Dendritic cell treated with granulocyte-macrophage colony-stimulating factor and Interleukin-4, amounts not matched to agents 40 ng/mL and 50 ng/mL, for 4 days (primary cell): ENCODE measurements around the gene RAN.
"Not testable (repeated sequence)": the region's sequence is repeated elsewhere in the genome, so short reads cannot be mapped to it uniquely, and the experiment has no call there.

Source experiments
- H3K27ac Mint-ChIP-seq: one replicate; pipeline ENCODE4 v1.8.0; 2022; ENCODE audit warnings: mild to moderate bottlenecking, mixed read lengths
- H3K27me3 Mint-ChIP-seq: one replicate; pipeline ENCODE4 v1.8.0; 2022; ENCODE audit warnings: mild to moderate bottlenecking, mixed read lengths
- H3K36me3 Mint-ChIP-seq: one replicate; pipeline ENCODE4 v1.8.0; 2022; ENCODE audit warnings: low read depth, mixed read lengths
- H3K4me1 Mint-ChIP-seq: one replicate; pipeline ENCODE4 v1.8.0; 2022; ENCODE audit warnings: low read depth, mixed read lengths
- H3K4me3 Mint-ChIP-seq: one replicate; pipeline ENCODE4 v1.8.0; 2022; ENCODE audit warnings: mild to moderate bottlenecking, moderate library complexity, mixed read lengths
- H3K9me3 Mint-ChIP-seq: one replicate; pipeline ENCODE4 v1.8.0; 2022; ENCODE audit warnings: mixed read lengths
- intact Hi-C: fragments of 100-400 bp; cut with micrococcal nuclease; formaldehyde crosslinking; loops from one replicate; pipeline ENCODE4 v1.15.0; 2022

RAN gene

DNA sequence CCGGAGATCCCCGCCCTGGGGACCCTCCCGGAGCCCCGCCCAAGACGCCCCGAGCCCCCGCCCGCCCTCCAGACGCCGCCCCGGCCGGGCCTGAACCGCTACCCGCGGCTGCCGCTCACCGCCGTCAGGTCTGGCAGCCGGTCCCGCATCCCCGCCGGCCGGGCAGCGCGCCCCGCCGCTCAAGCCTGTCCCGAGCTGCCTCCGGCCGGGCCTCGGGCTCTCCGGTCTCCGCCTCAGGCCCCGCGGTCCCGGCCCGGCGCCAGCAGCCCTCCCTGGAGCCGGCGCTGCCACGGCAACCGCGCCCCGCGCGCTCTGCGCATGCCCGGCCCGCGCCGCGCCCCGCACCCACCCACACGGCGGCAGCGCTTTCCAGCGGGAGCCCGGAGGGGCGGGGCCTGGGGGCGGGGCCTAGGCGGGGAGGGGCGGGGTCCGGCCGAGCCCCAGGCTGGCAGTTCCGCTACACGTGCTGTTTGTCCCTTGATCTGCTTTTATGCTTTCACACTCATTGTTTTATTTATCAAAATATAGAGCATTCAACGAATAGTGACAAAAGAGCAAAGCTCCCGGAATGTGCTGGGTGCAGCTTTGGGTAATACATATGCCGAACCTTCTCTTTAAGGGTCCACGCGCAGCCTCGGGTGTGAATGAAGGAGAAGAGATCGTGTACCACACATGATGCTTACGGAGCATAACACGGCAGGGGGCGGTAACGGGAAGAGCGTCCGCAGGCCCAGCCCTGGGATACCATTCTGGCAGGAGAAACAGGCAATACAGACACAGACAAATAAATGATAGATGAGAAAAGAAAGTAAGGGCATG is 32.7 kb upstream of the RAN start, which contains the start of gene STX2:
STX2 (minus strand) TSS at position 300 of the 819 bp plus-strand sequence; CDS start at position 149, 151 bp downstream.
- intact Hi-C loops: loop anchor here (1.0 kb wide), 1 partner anchor 32 kb away; no protein-coding TSS in a partner anchor
- Mint-ChIP-seq H3K27ac (peak within 1 kb of the TSS; percentile 47), H3K4me1 (peaks cover 34% of the 10 kb centered on the region), H3K27me3 (peaks cover 6% of the 10 kb centered on the region), H3K9me3 (no peaks in the 10 kb centered on the region), H3K36me3 (peaks cover 3% of the 10 kb centered on the region), H3K4me3 (peak within 1 kb of the TSS; percentile 86)

GRCh38 chr12:130839770-130840404 is 32.0 kb upstream of the RAN start:
- H3K4me3 Mint-ChIP-seq: peak overlapping the region; percentile 52

GRCh38 chr12:130846369-130846768 is 25.5 kb upstream of the RAN start:
- intact Hi-C loops: no loop called here

More at GRCh38 chr12:130839770-130840404, 32.0 kb upstream of the RAN start:
- H3K36me3 Mint-ChIP-seq: no peaks in the 10 kb centered on the region
- H3K4me1 Mint-ChIP-seq: peaks cover 32% of the 10 kb centered on the region
- H3K27ac Mint-ChIP-seq: peak overlapping the region; percentile 47
- peaks cover 6% of the 10 kb centered on the region for H3K27me3 Mint-ChIP-seq
- H3K9me3 Mint-ChIP-seq: no peaks in the 10 kb centered on the region
- intact Hi-C loops: loop anchor here (1.0 kb wide), 1 partner anchor 31 kb away; no protein-coding TSS in a partner anchor

DNA sequence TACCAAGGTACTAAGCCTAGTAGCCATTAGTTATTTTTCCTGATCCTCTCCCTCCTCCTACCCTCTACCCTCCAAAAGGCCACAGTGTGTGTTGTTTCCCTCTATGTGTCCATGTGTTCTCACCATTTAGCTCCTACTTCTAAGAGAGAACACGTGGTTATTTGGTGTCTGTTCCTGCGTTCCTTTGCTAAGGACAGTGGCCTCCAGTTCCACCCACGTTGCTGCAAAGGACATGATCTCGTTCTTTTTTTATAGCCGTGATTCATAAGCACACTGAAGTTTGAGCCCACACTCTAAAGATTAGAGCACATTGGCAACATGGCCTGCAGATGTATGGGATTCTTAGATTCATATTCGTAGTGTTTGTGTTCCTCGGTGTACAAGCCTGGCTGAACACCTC is 24.8 kb upstream of the RAN start:
- intact Hi-C loops: no loop called here
- H3K27ac Mint-ChIP-seq: no peak overlapping the region
- no peaks in the 10 kb centered on the region for H3K9me3 Mint-ChIP-seq
- no peak overlapping the region for H3K4me3 Mint-ChIP-seq
- no peaks in the 10 kb centered on the region for H3K4me1 Mint-ChIP-seq
- H3K36me3 Mint-ChIP-seq: no peaks in the 10 kb centered on the region
- peaks cover 3% of the 10 kb centered on the region for H3K27me3 Mint-ChIP-seq

More at GRCh38 chr12:130846369-130846768, 25.5 kb upstream of the RAN start:
- Mint-ChIP-seq H3K9me3 (no peaks in the 10 kb centered on the region), H3K27ac (no peak overlapping the region), H3K27me3 (peaks cover 3% of the 10 kb centered on the region), H3K4me1 (no peaks in the 10 kb centered on the region), H3K4me3 (no peak overlapping the region), H3K36me3 (no peaks in the 10 kb centered on the region)

GRCh38 chr12:130848105-130848504 is 23.8 kb upstream of the RAN start:
- H3K4me3 Mint-ChIP-seq, H3K27me3 Mint-ChIP-seq, intact Hi-C loops, H3K27ac Mint-ChIP-seq, H3K9me3 Mint-ChIP-seq, H3K4me1 Mint-ChIP-seq, H3K36me3 Mint-ChIP-seq: not testable (repeated sequence)

DNA sequence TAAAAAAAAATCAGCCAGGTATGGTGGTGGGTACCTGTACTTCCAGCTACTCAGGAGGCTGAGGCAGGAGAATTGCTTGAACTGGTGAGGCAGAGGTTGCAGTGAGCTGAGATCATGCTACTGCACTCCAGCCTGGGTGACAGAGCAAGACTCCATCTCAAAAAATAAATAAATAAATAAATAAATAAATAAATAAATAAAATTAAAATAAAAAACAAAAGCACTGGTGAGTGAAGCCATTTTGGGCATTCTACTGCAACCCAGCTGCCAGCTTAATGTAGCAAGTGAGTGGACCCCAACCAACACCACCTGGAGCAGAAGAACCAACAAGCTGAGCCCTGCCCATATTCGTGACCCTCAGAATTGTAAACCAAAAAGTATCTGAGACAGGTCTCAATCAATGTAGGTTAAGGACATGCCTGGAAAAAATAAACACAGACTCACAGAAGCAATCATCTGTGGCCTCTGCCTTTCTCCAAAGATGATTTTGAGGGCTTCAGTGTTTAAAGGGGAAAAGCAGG is 23.0 kb upstream of the RAN start:
- H3K4me1 Mint-ChIP-seq, H3K4me3 Mint-ChIP-seq, H3K9me3 Mint-ChIP-seq, H3K27me3 Mint-ChIP-seq, H3K36me3 Mint-ChIP-seq, H3K27ac Mint-ChIP-seq, intact Hi-C loops: not testable (repeated sequence)

DNA sequence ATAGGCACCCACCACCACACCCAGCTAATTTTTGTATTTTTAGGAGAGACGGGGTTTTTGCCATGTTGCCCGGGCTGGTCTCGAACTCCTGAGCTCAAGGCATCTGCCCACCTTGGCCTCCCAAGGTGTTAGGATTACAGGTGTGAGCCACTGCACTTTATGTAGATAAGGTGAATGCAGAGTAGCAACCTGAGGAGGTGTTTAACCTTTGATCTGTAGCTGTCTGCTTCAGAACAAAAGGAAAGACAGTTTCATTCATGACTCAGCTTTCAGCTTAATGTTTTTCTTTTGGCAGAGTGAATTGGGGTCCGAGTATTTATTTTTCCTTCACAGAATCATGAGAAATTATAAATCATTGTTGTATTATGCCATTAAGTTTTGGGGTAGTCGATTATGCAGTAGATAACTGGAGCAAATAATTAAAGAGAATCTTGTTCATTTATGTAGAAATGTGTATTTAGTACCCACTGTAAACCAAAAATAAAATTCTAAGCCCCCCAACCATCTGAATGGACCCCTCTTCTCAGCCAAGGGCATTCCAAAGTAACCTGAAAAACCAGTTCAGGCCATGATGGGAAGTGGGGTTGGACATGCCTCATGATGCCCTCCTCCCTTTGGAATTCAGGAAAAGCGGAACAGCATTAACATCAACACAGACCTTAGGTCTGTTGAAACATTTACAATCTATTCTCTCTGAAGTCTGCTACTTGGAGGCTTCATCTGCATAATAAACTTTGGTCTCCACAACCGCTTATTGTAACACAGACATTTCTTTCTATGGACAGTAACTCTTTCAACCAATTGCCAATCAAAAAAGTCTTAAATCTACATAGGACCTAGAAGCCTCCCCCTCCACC is 22.1 kb upstream of the RAN start:
- H3K27ac Mint-ChIP-seq: no peak overlapping the region
- H3K27me3 Mint-ChIP-seq: peaks cover 10% of the 10 kb centered on the region
- H3K4me3 Mint-ChIP-seq: no peak overlapping the region
- no peaks in the 10 kb centered on the region for H3K9me3 Mint-ChIP-seq
- H3K4me1 Mint-ChIP-seq: no peaks in the 10 kb centered on the region
- intact Hi-C loops: no loop called here
- no peaks in the 10 kb centered on the region for H3K36me3 Mint-ChIP-seq

DNA sequence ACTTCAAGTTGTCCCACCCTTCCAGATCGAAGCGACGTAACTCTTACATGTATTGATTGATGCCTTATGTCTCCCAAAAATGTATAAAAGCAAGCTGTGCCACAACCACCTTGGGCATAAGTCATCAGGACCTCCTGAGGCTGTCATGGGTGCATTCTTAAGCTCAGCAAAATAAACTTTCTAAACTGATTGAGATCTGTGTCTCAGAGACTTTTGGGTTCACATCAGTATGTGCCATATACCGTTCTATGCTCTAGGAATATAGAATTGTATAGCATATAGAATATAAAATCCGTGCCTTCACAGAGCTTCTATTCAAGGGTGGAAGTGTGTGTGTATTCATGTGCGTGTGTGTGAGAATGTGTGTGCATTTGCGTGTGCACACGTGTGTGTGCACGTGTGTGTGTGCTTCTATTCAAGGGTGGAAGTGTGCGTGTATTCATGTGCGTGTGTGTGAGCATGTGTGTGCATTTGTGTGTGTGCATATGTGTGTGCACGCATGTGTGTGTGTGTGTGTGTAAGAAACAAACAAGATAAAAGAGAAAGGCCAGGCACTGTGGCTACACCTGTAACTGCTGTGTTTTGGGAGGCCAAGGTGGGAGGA is 21.3 kb upstream of the RAN start:
- H3K9me3 Mint-ChIP-seq: no peaks in the 10 kb centered on the region
- H3K27me3 Mint-ChIP-seq: peaks cover 13% of the 10 kb centered on the region
- intact Hi-C loops: no loop called here
- H3K36me3 Mint-ChIP-seq: no peaks in the 10 kb centered on the region
- H3K4me1 Mint-ChIP-seq: no peaks in the 10 kb centered on the region
- H3K4me3 Mint-ChIP-seq: no peak overlapping the region
- H3K27ac Mint-ChIP-seq: no peak overlapping the region

- Mint-ChIP-seq H3K27ac (no peak overlapping the region), H3K4me1 (no peaks in the 10 kb centered on the region), H3K27me3 (peaks cover 18% of the 10 kb centered on the region), H3K9me3 (peaks cover 19% of the 10 kb centered on the region), H3K4me3 (no peak overlapping the region), H3K36me3 (no peaks in the 10 kb centered on the region)
- intact Hi-C loops: no loop called here
Measured at GRCh38 chr12:130856088-130856487, 15.8 kb upstream of the RAN start.

- H3K36me3 Mint-ChIP-seq: no peaks in the 10 kb centered on the region
- intact Hi-C loops: no loop called here
- H3K27ac Mint-ChIP-seq: no peak overlapping the region
- no peaks in the 10 kb centered on the region for H3K4me1 Mint-ChIP-seq
- peaks cover 28% of the 10 kb centered on the region for H3K9me3 Mint-ChIP-seq
- peaks cover 21% of the 10 kb centered on the region for H3K27me3 Mint-ChIP-seq
- no peak overlapping the region for H3K4me3 Mint-ChIP-seq
Measured at GRCh38 chr12:130858084-130858483, 13.8 kb upstream of the RAN start.

- Mint-ChIP-seq H3K27ac (no peak overlapping the region), H3K9me3 (peaks cover 28% of the 10 kb centered on the region), H3K27me3 (peaks cover 16% of the 10 kb centered on the region), H3K4me1 (no peaks in the 10 kb centered on the region), H3K4me3 (no peak overlapping the region), H3K36me3 (no peaks in the 10 kb centered on the region)
- intact Hi-C loops: no loop called here
Measured at GRCh38 chr12:130859161-130859560, 12.7 kb upstream of the RAN start.

DNA sequence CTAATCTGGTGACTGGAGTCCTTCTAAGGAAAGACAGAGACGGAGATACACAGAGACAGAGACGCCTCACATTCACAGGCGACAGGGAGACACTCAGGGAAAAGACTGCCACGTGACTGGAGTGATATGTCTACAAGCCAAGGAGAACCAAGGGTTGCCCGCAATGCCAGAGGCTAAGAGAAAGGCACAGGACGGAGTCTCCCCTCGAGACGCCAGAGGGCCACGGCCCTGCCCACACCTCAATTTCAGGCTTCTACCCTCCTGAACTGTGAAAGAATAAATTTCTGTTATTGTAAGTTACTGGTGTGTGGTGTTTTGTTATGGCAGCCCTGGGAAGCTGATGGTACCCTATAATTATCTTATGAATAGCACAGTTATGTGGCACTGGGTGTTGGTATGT is 11.6 kb upstream of the RAN start:
- intact Hi-C loops: no loop called here
- H3K27ac Mint-ChIP-seq: no peak overlapping the region
- no peak overlapping the region for H3K4me3 Mint-ChIP-seq
- no peaks in the 10 kb centered on the region for H3K4me1 Mint-ChIP-seq
- H3K9me3 Mint-ChIP-seq: peaks cover 28% of the 10 kb centered on the region
- H3K27me3 Mint-ChIP-seq: peaks cover 14% of the 10 kb centered on the region
- no peaks in the 10 kb centered on the region for H3K36me3 Mint-ChIP-seq

- peak overlapping the region; percentile 1 for H3K27ac Mint-ChIP-seq
- no peaks in the 10 kb centered on the region for H3K4me1 Mint-ChIP-seq
- no peaks in the 10 kb centered on the region for H3K36me3 Mint-ChIP-seq
- H3K9me3 Mint-ChIP-seq: peaks cover 20% of the 10 kb centered on the region
- intact Hi-C loops: no loop called here
- no peak overlapping the region for H3K4me3 Mint-ChIP-seq
- peaks cover 4% of the 10 kb centered on the region for H3K27me3 Mint-ChIP-seq
Measured at GRCh38 chr12:130862161-130862560, 9.7 kb upstream of the RAN start.
